HUES48 (cell line): ENCODE measurements around the gene SLTM.
"Not testable (repeated sequence)": the region's sequence is repeated elsewhere in the genome, so short reads cannot be mapped to it uniquely, and the experiment has no call there.

Experiments used
- H3K27ac ChIP-seq: one replicate; pipeline ENCODE4 v1.7.0; 2013; ENCODE audit warnings: low read depth, low read length, inconsistent platforms
- H3K27me3 ChIP-seq: 2 replicates; pipeline ENCODE4 v1.6.1; 2013; ENCODE audit warnings: mild to moderate bottlenecking, low read length; ENCODE audit not compliant: control insufficient read depth, insufficient read depth
- H3K36me3 ChIP-seq: 2 replicates; pipeline ENCODE4 v1.6.1; 2013; ENCODE audit warnings: low read length; ENCODE audit not compliant: control insufficient read depth, insufficient read depth
- H3K4me1 ChIP-seq: 2 replicates; pipeline ENCODE4 v1.6.1; 2013; ENCODE audit warnings: mild to moderate bottlenecking, low read length; ENCODE audit not compliant: control insufficient read depth, insufficient read depth
- H3K4me3 ChIP-seq: 2 replicates; pipeline ENCODE4 v1.5.1; 2013; ENCODE audit warnings: mild to moderate bottlenecking, low read depth, low read length
- H3K9ac ChIP-seq: 2 replicates; pipeline ENCODE4 v1.6.1; 2013; ENCODE audit warnings: mild to moderate bottlenecking, low read depth, low read length, moderate library complexity
- H3K9me3 ChIP-seq: 2 replicates; pipeline ENCODE4 v1.6.1; 2013; ENCODE audit warnings: low read length; ENCODE audit not compliant: control insufficient read depth, insufficient read depth

Gene SLTM

DNA sequence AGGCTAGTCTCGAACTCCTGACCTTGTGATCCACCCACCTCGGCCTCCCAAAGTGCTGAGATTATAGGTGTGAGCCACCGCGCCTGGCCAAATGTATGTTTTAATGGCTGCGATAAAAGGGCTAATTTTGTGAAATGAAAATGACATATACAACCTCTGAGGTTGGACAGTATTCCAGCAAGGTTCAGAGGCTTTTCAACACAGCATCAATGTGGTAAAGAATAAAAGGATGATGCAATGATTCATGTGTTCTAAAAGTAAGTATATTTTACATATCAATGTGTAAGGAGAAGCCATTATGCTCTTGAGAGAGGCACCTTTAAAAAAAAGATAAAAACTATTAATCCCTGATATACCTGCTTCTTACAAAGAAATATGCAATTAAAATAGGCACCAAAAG, 6.7 kb downstream of the SLTM start:
- Histone ChIP-seq H3K27me3 (no peaks in the 10 kb centered on the region), H3K36me3 (peaks cover 75% of the 10 kb centered on the region), H3K27ac (no peak overlapping the region), H3K4me3 (no peak overlapping the region), H3K9ac (no peak overlapping the region), H3K4me1 (peaks cover 28% of the 10 kb centered on the region), H3K9me3 (no peaks in the 10 kb centered on the region)

DNA sequence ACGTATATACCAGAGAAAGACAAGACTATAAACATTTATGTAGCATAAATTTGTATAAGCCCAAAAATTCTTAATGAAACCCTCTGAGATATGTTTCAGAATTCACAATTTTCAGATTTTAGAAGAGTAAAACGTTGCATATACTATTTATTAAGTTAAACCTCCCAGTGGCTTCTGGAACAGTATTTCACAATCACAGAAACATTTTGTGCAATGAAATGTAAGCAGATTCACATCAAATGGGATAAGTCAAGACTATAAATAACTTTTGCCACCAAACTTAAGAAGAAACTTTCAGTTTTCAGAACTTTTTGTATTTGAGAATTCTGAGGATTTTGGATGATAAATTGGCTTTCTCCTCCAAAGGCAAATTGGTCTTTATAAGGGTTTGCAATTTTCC, 9.2 kb downstream of the SLTM start:
- H3K9me3 ChIP-seq = no peaks in the 10 kb centered on the region
- H3K4me3 ChIP-seq = no peak overlapping the region
- no peak overlapping the region for H3K9ac ChIP-seq
- peaks cover 28% of the 10 kb centered on the region for H3K4me1 ChIP-seq
- peaks cover 83% of the 10 kb centered on the region for H3K36me3 ChIP-seq
- no peaks in the 10 kb centered on the region for H3K27me3 ChIP-seq
- no peak overlapping the region for H3K27ac ChIP-seq

DNA sequence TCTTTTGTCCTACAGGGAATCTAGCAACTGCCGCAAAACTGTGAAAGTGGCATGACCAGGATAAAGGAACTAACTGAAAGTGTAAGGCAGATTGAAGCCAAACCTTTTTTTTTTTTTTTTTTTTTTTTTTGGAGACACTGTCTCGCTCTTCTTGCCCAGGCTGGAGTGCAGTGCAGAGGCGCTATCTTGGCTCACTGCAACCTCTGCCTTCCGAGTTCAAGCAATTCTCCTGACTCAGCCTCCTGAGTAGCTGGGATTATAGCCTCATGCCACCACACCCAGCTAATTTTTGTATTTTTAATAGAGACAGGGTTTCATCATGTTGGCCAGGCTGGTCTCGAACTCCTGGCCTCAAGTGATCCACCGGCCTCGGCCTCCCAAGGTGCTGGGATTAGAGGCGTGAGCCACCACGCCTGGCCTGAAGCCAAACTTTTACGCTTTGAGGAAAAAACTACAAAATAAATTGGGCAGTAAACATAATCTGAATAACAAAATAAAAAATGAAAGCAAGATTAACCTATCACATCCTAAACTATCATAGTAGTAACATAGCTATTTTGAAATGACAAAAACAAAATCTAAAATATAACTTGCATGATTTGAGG, 9.7 kb downstream of the SLTM start:
- Histone ChIP-seq H3K4me1 (peaks cover 25% of the 10 kb centered on the region), H3K4me3 (no peak overlapping the region), H3K27me3 (no peaks in the 10 kb centered on the region), H3K9me3 (no peaks in the 10 kb centered on the region), H3K27ac (no peak overlapping the region), H3K36me3 (peaks cover 80% of the 10 kb centered on the region), H3K9ac (no peak overlapping the region)

DNA sequence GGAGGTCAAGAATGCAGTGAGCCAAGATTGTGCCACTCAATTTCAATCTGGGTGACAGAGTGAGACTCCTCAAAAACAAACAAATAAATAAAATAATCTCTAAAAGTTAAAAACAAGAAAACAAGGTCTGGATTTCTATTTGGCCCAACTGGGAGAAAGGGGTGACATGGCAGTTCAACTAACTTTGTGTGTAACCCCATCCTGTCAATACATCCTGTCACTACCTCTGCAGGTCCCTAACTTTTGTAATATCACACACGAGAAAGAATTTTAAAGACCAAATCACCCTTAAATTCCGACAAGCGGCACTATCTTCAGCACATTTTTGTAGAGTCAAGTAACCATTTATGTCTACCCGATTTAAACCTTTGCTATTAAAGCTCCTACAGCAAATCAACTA, 10.2 kb downstream of the SLTM start:
- no peak overlapping the region for H3K27ac ChIP-seq
- H3K9ac ChIP-seq = no peak overlapping the region
- peaks cover 21% of the 10 kb centered on the region for H3K4me1 ChIP-seq
- no peak overlapping the region for H3K4me3 ChIP-seq
- peaks cover 75% of the 10 kb centered on the region for H3K36me3 ChIP-seq
- no peaks in the 10 kb centered on the region for H3K27me3 ChIP-seq
- H3K9me3 ChIP-seq = no peaks in the 10 kb centered on the region

DNA sequence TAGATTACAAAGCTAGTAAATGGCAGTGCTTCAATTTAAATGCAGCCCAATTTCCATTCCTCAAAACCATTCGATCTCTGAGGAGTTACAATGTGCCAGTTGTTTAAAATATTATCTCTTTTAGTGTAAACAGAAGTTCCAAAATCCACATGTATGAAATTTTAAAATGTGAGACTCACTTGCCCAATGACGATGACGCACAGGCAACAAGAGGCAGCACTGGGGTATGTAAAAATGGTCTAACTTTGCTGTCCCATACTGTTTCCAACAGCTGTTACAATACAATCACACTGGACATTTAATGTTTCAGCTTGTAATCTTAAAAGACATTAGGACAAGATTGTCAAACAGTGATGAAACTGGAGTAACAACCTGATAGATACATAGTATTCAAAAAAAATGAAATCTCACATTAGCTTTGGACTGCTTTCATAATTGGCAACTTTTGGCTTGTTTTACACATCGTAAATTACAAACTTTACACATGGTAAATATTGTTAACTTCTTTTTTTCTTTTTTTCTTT, 12.2 kb downstream of the SLTM start:
- no peak overlapping the region for H3K9ac ChIP-seq
- H3K36me3 ChIP-seq = peaks cover 67% of the 10 kb centered on the region
- peaks cover 4% of the 10 kb centered on the region; the same call in 1 of the 2 replicates for H3K4me1 ChIP-seq

DNA sequence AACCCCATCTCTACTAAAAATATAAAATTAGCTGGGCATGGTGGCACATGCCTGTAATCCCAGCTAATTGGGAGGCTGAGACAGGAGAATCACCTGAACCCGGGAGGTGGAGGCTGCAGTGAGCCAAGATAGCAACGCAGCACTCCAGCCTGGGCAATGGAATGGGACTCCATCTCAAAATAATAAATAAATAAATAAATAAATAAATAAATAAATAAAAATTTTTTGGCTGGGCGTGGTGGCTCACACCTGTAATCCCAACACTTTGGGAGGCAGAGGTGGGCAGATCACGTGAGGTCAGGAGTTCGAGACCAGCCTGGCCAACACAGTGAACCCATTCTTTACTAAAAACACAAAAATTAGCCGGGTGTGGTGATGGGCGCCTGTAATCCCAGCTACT, 13.0 kb downstream of the SLTM start:
- H3K36me3 ChIP-seq = peaks cover 66% of the 10 kb centered on the region
- H3K27me3 ChIP-seq, H3K9ac ChIP-seq: not testable (repeated sequence)

More for the DNA sequence above, 12.2 kb downstream of the SLTM start:
- Histone ChIP-seq H3K9me3 (no peaks in the 10 kb centered on the region), H3K4me3 (no peak overlapping the region), H3K27ac (no peak overlapping the region), H3K27me3 (no peaks in the 10 kb centered on the region)

DNA sequence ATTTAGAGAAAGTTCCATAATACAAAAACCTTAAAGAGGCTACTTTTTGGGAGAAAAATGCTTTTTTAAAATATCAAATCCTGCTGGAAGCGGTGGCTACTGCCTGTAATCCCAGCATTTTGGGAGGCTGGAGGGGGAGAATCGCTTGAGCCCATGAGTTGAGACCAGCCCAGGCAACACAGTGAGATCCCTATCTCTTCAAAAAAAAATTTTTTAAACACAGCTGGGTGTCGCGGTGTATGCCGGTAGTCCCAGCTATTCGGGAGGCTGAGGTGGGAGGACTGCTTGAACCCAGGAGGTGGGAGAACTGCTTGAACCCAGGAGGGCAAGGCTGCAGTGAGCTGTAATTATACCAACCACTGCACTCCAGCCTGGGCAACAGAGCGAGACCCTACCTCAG, 14.2 kb downstream of the SLTM start:
- no peaks in the 10 kb centered on the region for H3K4me1 ChIP-seq
- H3K9ac ChIP-seq = no peak overlapping the region
- peaks cover 69% of the 10 kb centered on the region for H3K36me3 ChIP-seq
- H3K4me3 ChIP-seq = no peak overlapping the region
- no peak overlapping the region for H3K27ac ChIP-seq
- H3K27me3 ChIP-seq = no peaks in the 10 kb centered on the region
- no peaks in the 10 kb centered on the region for H3K9me3 ChIP-seq

More for the DNA sequence above, 13.0 kb downstream of the SLTM start:
- H3K4me1 ChIP-seq, H3K4me3 ChIP-seq, H3K27ac ChIP-seq, H3K9me3 ChIP-seq: not testable (repeated sequence)

DNA sequence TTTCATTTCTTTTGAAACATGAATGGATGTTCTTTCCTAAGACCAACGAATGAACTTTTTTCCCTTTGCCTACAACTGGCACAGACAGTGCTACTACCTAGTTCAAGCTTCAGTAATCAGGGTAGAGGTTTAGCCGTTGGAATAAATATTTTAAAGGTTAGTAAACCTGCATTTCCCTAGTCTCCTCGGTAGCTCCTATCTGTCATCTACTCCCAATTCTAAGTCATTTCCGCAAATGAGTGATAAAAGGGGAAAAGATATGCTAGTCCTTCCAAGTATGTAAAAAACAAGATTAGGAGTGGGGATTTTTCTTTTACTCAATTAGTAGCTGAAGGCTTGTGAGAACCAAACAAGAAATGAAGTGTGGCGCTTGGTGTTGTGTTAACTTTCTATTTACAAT, 15.2 kb downstream of the SLTM start:
- H3K27ac ChIP-seq = no peak overlapping the region
- no peaks in the 10 kb centered on the region for H3K4me1 ChIP-seq
- H3K9ac ChIP-seq = no peak overlapping the region
- peaks cover 70% of the 10 kb centered on the region for H3K36me3 ChIP-seq
- no peaks in the 10 kb centered on the region for H3K27me3 ChIP-seq
- H3K9me3 ChIP-seq = no peaks in the 10 kb centered on the region
- no peak overlapping the region for H3K4me3 ChIP-seq

DNA sequence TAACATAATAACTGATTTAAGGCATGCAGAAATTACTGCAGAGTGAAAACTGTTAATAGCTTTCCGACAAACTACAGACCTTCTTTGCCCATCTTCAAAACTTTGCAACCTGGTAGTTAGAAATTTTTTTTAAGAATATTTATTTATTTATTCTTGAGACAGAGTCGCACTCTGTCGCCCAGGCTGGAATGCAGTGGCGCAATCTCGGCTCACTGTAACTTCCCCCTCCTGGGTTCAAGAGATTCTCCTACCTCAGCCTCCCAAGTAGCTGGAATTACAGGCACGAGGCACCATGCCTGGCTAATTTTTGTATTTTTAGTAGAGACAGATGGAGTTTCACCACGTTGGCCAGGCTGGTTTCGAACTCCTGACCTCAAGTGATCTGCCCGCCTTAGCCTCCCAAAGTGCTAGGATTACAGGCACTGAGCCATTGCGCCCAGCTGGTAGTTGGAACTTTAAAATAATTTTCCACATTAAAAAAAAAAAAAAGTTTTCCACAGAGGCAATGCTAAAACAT, 15.8 kb downstream of the SLTM start:
- not testable (repeated sequence) for H3K9me3 ChIP-seq, H3K27me3 ChIP-seq, H3K4me1 ChIP-seq, H3K27ac ChIP-seq, H3K4me3 ChIP-seq, H3K9ac ChIP-seq
- peaks cover 70% of the 10 kb centered on the region for H3K36me3 ChIP-seq

DNA sequence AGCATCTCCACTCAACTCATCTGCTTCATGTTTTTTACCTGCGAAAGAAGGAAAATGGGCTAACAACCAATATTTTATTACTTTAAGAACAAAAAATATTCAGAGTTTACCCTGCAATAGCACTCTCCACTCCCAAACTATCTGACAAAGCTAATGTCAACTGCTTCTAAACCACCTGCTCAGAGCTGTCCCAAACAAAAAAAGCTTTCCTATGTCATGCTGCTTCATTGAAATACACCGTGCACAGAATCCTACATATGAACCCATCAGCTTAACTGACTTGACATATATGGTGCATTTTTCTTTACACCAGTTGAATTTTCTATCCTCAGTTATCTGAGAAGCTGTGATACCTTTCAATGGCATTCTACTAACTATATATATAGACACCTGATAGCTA, 16.5 kb downstream of the SLTM start:
- H3K36me3 ChIP-seq = peaks cover 75% of the 10 kb centered on the region
- no peak overlapping the region for H3K9ac ChIP-seq
- no peaks in the 10 kb centered on the region for H3K9me3 ChIP-seq
- no peaks in the 10 kb centered on the region for H3K27me3 ChIP-seq
- H3K4me1 ChIP-seq = no peaks in the 10 kb centered on the region
- H3K27ac ChIP-seq = no peak overlapping the region
- no peak overlapping the region for H3K4me3 ChIP-seq

DNA sequence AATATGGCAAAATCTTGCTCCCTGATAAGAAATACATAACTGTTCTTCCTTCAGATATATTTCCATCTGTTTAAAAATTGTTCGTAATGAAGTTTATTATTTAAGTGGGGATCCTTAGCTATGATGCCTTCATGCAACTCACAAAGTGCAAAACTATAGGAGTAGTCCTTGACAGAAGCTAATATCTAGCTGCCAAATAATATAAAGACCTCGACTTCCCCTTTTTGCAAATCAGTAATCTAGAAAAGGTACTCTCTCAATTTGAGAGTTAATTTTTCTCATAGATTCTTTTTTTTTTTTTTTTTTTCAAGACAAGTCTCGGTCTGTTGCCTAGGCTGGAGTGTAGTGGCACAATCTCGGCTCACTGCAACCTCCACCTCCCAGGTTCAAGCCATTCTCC, 23.0 kb downstream of the SLTM start:
- H3K9me3 ChIP-seq = no peaks in the 10 kb centered on the region
- H3K4me3 ChIP-seq = no peak overlapping the region
- no peak overlapping the region for H3K27ac ChIP-seq
- no peak overlapping the region for H3K9ac ChIP-seq
- H3K27me3 ChIP-seq = no peaks in the 10 kb centered on the region
- 0 out of 2 replicates have a peak, but pooled peaks cover 3% of the 10 kb centered on the region for H3K4me1 ChIP-seq
- peaks cover 97% of the 10 kb centered on the region for H3K36me3 ChIP-seq
